Central memory CD8-positive, alpha-beta T cell (primary cell): ENCODE measurements around the gene SHPK.

Source experiments
- ATAC-seq: fragments of 150-1000 bp; cut with Tn5 transposase; replicated peaks from 2 replicates; pipeline ENCODE4 v1.10.0; 2022; ENCODE audit warnings: mild to moderate bottlenecking, moderate FRiP score, moderate number of reproducible peaks; ENCODE audit not compliant: poor library complexity, severe bottlenecking; ENCODE audit errors: extremely low read depth
- DNase-seq, 2 donors: peaks; one replicate each; pipeline ENCODE4 v3.0.0; 2021; ENCODE audit warnings: low spot score in 2 of 2
- H3K27ac Mint-ChIP-seq: one replicate; pipeline ENCODE4 v1.8.0; 2022; ENCODE audit warnings: low read depth, mild to moderate bottlenecking, moderate library complexity, mixed read lengths
- H3K27me3 Mint-ChIP-seq: one replicate; pipeline ENCODE4 v1.8.0; 2022; ENCODE audit warnings: mixed read lengths
- H3K36me3 Mint-ChIP-seq: one replicate; pipeline ENCODE4 v1.8.0; 2022; ENCODE audit warnings: mild to moderate bottlenecking, moderate library complexity, mixed read lengths; ENCODE audit not compliant: insufficient read depth
- H3K4me1 Mint-ChIP-seq: one replicate; pipeline ENCODE4 v1.8.0; 2022; ENCODE audit warnings: mixed read lengths
- H3K4me3 Mint-ChIP-seq: one replicate; pipeline ENCODE4 v1.8.0; 2022; ENCODE audit warnings: mild to moderate bottlenecking, moderate library complexity, mixed read lengths
- H3K9me3 Mint-ChIP-seq: one replicate; pipeline ENCODE4 v1.8.0; 2022; ENCODE audit warnings: mixed read lengths

Gene SHPK

GRCh38 chr17:3669085-3669347, 33.0 kb upstream of the SHPK start:
- no peak for DNase-seq
- peaks cover 15% of the 10 kb centered on the region for H3K36me3 Mint-ChIP-seq
- H3K27ac Mint-ChIP-seq: peak overlapping the region; percentile 95
- no peak for ATAC-seq
- H3K9me3 Mint-ChIP-seq: no peaks in the 10 kb centered on the region
- no peaks in the 10 kb centered on the region for H3K27me3 Mint-ChIP-seq
- peak overlapping the region; percentile 95 for H3K4me3 Mint-ChIP-seq
- H3K4me1 Mint-ChIP-seq: peaks cover 22% of the 10 kb centered on the region

GRCh38 chr17:3668279-3669084, 32.4 kb upstream of the SHPK start, which contains the start of the genes EMC6 and TAX1BP3:
TSS of gene EMC6 (plus strand) at chr17:3668812. CDS start at chr17:3669147, 335 bp downstream.
TSS of gene TAX1BP3 (minus strand) at chr17:3668578. CDS start at chr17:3668526, 52 bp downstream.
- Mint-ChIP-seq H3K9me3 (no peaks in the 10 kb centered on the region), H3K27me3 (no peaks in the 10 kb centered on the region), H3K27ac (peak within 1 kb of the TSS; percentile 95), H3K4me1 (peaks cover 22% of the 10 kb centered on the region), H3K4me3 (peak within 1 kb of the TSS; percentile 95), H3K36me3 (peaks cover 15% of the 10 kb centered on the region)
- ATAC-seq (peak; percentile 96), DNase-seq (peak; percentile 99 to 100)

- no peaks in the 10 kb centered on the region for H3K9me3 Mint-ChIP-seq
- no peaks in the 10 kb centered on the region for H3K27me3 Mint-ChIP-seq
- DNase-seq (no peak), ATAC-seq (peak; percentile 5)
- H3K4me1 Mint-ChIP-seq: peaks cover 22% of the 10 kb centered on the region
- H3K27ac Mint-ChIP-seq: peak overlapping the region; percentile 95
- peak overlapping the region; percentile 95 for H3K4me3 Mint-ChIP-seq
- peaks cover 15% of the 10 kb centered on the region for H3K36me3 Mint-ChIP-seq
Measured at GRCh38 chr17:3667366-3668278, 31.6 kb upstream of the SHPK start.

- Mint-ChIP-seq H3K36me3 (peaks cover 15% of the 10 kb centered on the region), H3K27ac (peak overlapping the region; percentile 75), H3K4me1 (peaks cover 19% of the 10 kb centered on the region), H3K4me3 (peak overlapping the region; percentile 95), H3K9me3 (no peaks in the 10 kb centered on the region), H3K27me3 (no peaks in the 10 kb centered on the region)
- DNase-seq (no peak), ATAC-seq (no peak)
Measured at GRCh38 chr17:3666516-3666915, 30.5 kb upstream of the SHPK start.

- Mint-ChIP-seq H3K4me1 (peaks cover 17% of the 10 kb centered on the region), H3K9me3 (no peaks in the 10 kb centered on the region), H3K4me3 (peak overlapping the region; percentile 95), H3K27me3 (no peaks in the 10 kb centered on the region), H3K36me3 (peaks cover 15% of the 10 kb centered on the region), H3K27ac (peak overlapping the region; percentile 75)
- no peak for DNase-seq
- no peak for ATAC-seq
Measured at GRCh38 chr17:3665834-3666233, 29.8 kb upstream of the SHPK start.

GRCh38 chr17:3663102-3664011, 27.3 kb upstream of the SHPK start:
- no peak for ATAC-seq
- no peak for DNase-seq
- no peak overlapping the region for H3K27ac Mint-ChIP-seq
- peaks cover 6% of the 10 kb centered on the region for H3K36me3 Mint-ChIP-seq
- no peaks in the 10 kb centered on the region for H3K27me3 Mint-ChIP-seq
- H3K4me1 Mint-ChIP-seq: peaks cover 6% of the 10 kb centered on the region
- H3K9me3 Mint-ChIP-seq: no peaks in the 10 kb centered on the region
- H3K4me3 Mint-ChIP-seq: no peak overlapping the region

- DNase-seq (no peak), ATAC-seq (no peak)
- H3K36me3 Mint-ChIP-seq: peaks cover 3% of the 10 kb centered on the region
- H3K27me3 Mint-ChIP-seq: no peaks in the 10 kb centered on the region
- no peaks in the 10 kb centered on the region for H3K4me1 Mint-ChIP-seq
- no peak overlapping the region for H3K4me3 Mint-ChIP-seq
- no peaks in the 10 kb centered on the region for H3K9me3 Mint-ChIP-seq
- H3K27ac Mint-ChIP-seq: no peak overlapping the region
Measured at GRCh38 chr17:3660311-3660891, 24.4 kb upstream of the SHPK start.

GRCh38 chr17:3659541-3660111, 23.6 kb upstream of the SHPK start:
- no peaks in the 10 kb centered on the region for H3K9me3 Mint-ChIP-seq
- no peak for DNase-seq

GRCh38 chr17:3658784-3659449, 22.9 kb upstream of the SHPK start:
- Mint-ChIP-seq H3K9me3 (no peaks in the 10 kb centered on the region), H3K4me3 (no peak overlapping the region), H3K36me3 (no peaks in the 10 kb centered on the region), H3K27ac (no peak overlapping the region), H3K27me3 (no peaks in the 10 kb centered on the region), H3K4me1 (no peaks in the 10 kb centered on the region)
- ATAC-seq: no peak
- DNase-seq: no peak

More at GRCh38 chr17:3659541-3660111, 23.6 kb upstream of the SHPK start:
- no peaks in the 10 kb centered on the region for H3K4me1 Mint-ChIP-seq
- peaks cover 2% of the 10 kb centered on the region for H3K36me3 Mint-ChIP-seq
- H3K27me3 Mint-ChIP-seq: no peaks in the 10 kb centered on the region
- H3K4me3 Mint-ChIP-seq: no peak overlapping the region
- no peak for ATAC-seq
- H3K27ac Mint-ChIP-seq: no peak overlapping the region

- no peak for DNase-seq
- no peak overlapping the region for H3K27ac Mint-ChIP-seq
Measured at GRCh38 chr17:3657874-3658783, 22.1 kb upstream of the SHPK start.

GRCh38 chr17:3657588-3657869, 21.5 kb upstream of the SHPK start:
- H3K27ac Mint-ChIP-seq: no peak overlapping the region
- H3K4me1 Mint-ChIP-seq: no peaks in the 10 kb centered on the region
- ATAC-seq (no peak), DNase-seq (no peak)
- H3K27me3 Mint-ChIP-seq: no peaks in the 10 kb centered on the region
- H3K36me3 Mint-ChIP-seq: no peaks in the 10 kb centered on the region
- no peak overlapping the region for H3K4me3 Mint-ChIP-seq
- H3K9me3 Mint-ChIP-seq: no peaks in the 10 kb centered on the region

More at GRCh38 chr17:3657874-3658783, 22.1 kb upstream of the SHPK start:
- Mint-ChIP-seq H3K9me3 (no peaks in the 10 kb centered on the region), H3K36me3 (no peaks in the 10 kb centered on the region), H3K27me3 (no peaks in the 10 kb centered on the region), H3K4me1 (no peaks in the 10 kb centered on the region), H3K4me3 (no peak overlapping the region)
- ATAC-seq: no peak
